Measurements from ENCODE around the gene SHANK1. TPM values are rescaled to one million over a fixed set of nuclear protein-coding genes. Genes with fewer than 3 reads are reported as not detected.
"Not testable (repeated sequence)": the region's sequence is repeated elsewhere in the genome, so short reads cannot be mapped to it uniquely, and the experiment has no call there.

SHANK1 gene
- total RNA-seq, 2 experiments from 2014 or later = not detected

- H3K4me1 Mint-ChIP-seq; H3K4me3 Mint-ChIP-seq; H3K36me3 Mint-ChIP-seq (ENCODE audit: low read depth); DNase-seq; POLR2A ChIA-PET; H3K9me3 Mint-ChIP-seq; H3K27me3 Mint-ChIP-seq; H3K27ac Mint-ChIP-seq: not testable (repeated sequence)
- CTCF ChIA-PET = interaction anchor here (0.7 kb wide), 1 partner anchor 178 kb away, joined by 5 read pairs; no protein-coding TSS in a partner anchor
Observed at GRCh38 chr19:50747141-50747540, 27.5 kb upstream of the SHANK1 start.

GRCh38 chr19:50745221-50745620 lies 25.6 kb upstream of the SHANK1 start:
- Mint-ChIP-seq H3K36me3 (ENCODE audit: low read depth) (no peaks in the 10 kb centered on the region), H3K9me3 (no peaks in the 10 kb centered on the region), H3K27ac (no peak overlapping the region), H3K4me1 (no peaks in the 10 kb centered on the region), H3K27me3 (peaks cover 4% of the 10 kb centered on the region), H3K4me3 (no peak overlapping the region)
- no peak for DNase-seq
- CTCF ChIA-PET = no interaction called here
- POLR2A ChIA-PET = no interaction called here

- ChIA-PET POLR2A (interaction anchor here (0.6 kb wide), 1 partner anchor 11 kb away, joined by 5 read pairs; no protein-coding TSS in a partner anchor), CTCF (no interaction called here)
- Mint-ChIP-seq H3K4me1 (no peaks in the 10 kb centered on the region), H3K27ac (no peak overlapping the region), H3K36me3 (ENCODE audit: low read depth) (no peaks in the 10 kb centered on the region), H3K4me3 (no peak overlapping the region), H3K27me3 (peaks cover 12% of the 10 kb centered on the region), H3K9me3 (no peaks in the 10 kb centered on the region)
- DNase-seq = no peak
Observed at GRCh38 chr19:50743537-50743936, 23.9 kb upstream of the SHANK1 start.

GRCh38 chr19:50741179-50741933 lies 21.8 kb upstream of the SHANK1 start:
- Mint-ChIP-seq H3K9me3 (no peaks in the 10 kb centered on the region), H3K36me3 (ENCODE audit: low read depth) (no peaks in the 10 kb centered on the region), H3K4me1 (no peaks in the 10 kb centered on the region), H3K27me3 (peaks cover 17% of the 10 kb centered on the region), H3K27ac (no peak overlapping the region), H3K4me3 (no peak overlapping the region)
- no peak for DNase-seq
- CTCF ChIA-PET = no interaction called here
- POLR2A ChIA-PET = no interaction called here

GRCh38 chr19:50739914-50740426 lies 20.4 kb upstream of the SHANK1 start:
- H3K4me3 Mint-ChIP-seq = no peak overlapping the region
- POLR2A ChIA-PET = no interaction called here

GRCh38 chr19:50739132-50739913 lies 19.7 kb upstream of the SHANK1 start:
- Mint-ChIP-seq H3K36me3 (ENCODE audit: low read depth) (no peaks in the 10 kb centered on the region), H3K9me3 (no peaks in the 10 kb centered on the region), H3K4me1 (no peaks in the 10 kb centered on the region), H3K4me3 (no peak overlapping the region), H3K27me3 (peaks cover 19% of the 10 kb centered on the region), H3K27ac (no peak overlapping the region)
- POLR2A ChIA-PET = no interaction called here
- DNase-seq = no peak
- CTCF ChIA-PET = no interaction called here

More at GRCh38 chr19:50739914-50740426, 20.4 kb upstream of the SHANK1 start:
- Mint-ChIP-seq H3K4me1 (no peaks in the 10 kb centered on the region), H3K9me3 (no peaks in the 10 kb centered on the region), H3K27ac (no peak overlapping the region), H3K27me3 (peaks cover 19% of the 10 kb centered on the region), H3K36me3 (ENCODE audit: low read depth) (no peaks in the 10 kb centered on the region)
- DNase-seq = no peak
- CTCF ChIA-PET = no interaction called here

GRCh38 chr19:50736338-50736737 lies 16.7 kb upstream of the SHANK1 start:
- ChIA-PET CTCF (no interaction called here), POLR2A (no interaction called here)
- Mint-ChIP-seq H3K4me3 (no peak overlapping the region), H3K9me3 (no peaks in the 10 kb centered on the region), H3K27me3 (peaks cover 19% of the 10 kb centered on the region), H3K4me1 (no peaks in the 10 kb centered on the region), H3K27ac (no peak overlapping the region), H3K36me3 (ENCODE audit: low read depth) (no peaks in the 10 kb centered on the region)
- DNase-seq = no peak

- H3K4me3 Mint-ChIP-seq = no peak overlapping the region
- H3K36me3 Mint-ChIP-seq (ENCODE audit: low read depth) = no peaks in the 10 kb centered on the region
- no peak for DNase-seq
- no peaks in the 10 kb centered on the region for H3K9me3 Mint-ChIP-seq
- H3K4me1 Mint-ChIP-seq = no peaks in the 10 kb centered on the region
- POLR2A ChIA-PET = no interaction called here
- no peak overlapping the region for H3K27ac Mint-ChIP-seq
- H3K27me3 Mint-ChIP-seq = peaks cover 18% of the 10 kb centered on the region
- CTCF ChIA-PET = interaction anchor here (1.2 kb wide), 1 partner anchor 11 kb away, joined by 3 read pairs; no protein-coding TSS in a partner anchor
Observed at GRCh38 chr19:50735869-50736268, 16.3 kb upstream of the SHANK1 start.

GRCh38 chr19:50729894-50730293 lies 10.3 kb upstream of the SHANK1 start:
- H3K36me3 Mint-ChIP-seq (ENCODE audit: low read depth) = no peaks in the 10 kb centered on the region
- H3K27ac Mint-ChIP-seq = no peak overlapping the region
- DNase-seq = no peak
- peaks cover 28% of the 10 kb centered on the region for H3K4me1 Mint-ChIP-seq
- no peaks in the 10 kb centered on the region for H3K9me3 Mint-ChIP-seq
- ChIA-PET CTCF (interaction anchor here (0.5 to 1.8 kb wide), 3 partner anchors 25 to 174 kb away, joined by 3 to 6 read pairs (median 4); no protein-coding TSS in a partner anchor), POLR2A (interaction anchor here (0.6 kb wide), 1 partner anchor 7 kb away, joined by 3 read pairs; no protein-coding TSS in a partner anchor)
- no peak overlapping the region for H3K4me3 Mint-ChIP-seq
- H3K27me3 Mint-ChIP-seq = peaks cover 6% of the 10 kb centered on the region

GRCh38 chr19:50728084-50728737 lies 8.6 kb upstream of the SHANK1 start:
- Mint-ChIP-seq H3K27me3 (peaks cover 16% of the 10 kb centered on the region), H3K4me3 (no peak overlapping the region), H3K27ac (no peak overlapping the region), H3K9me3 (no peaks in the 10 kb centered on the region), H3K4me1 (peaks cover 34% of the 10 kb centered on the region), H3K36me3 (ENCODE audit: low read depth) (no peaks in the 10 kb centered on the region)
- DNase-seq = peak; percentile 79
- ChIA-PET POLR2A (no interaction called here), CTCF (interaction anchor here (1.5 to 1.8 kb wide), 2 partner anchors 172 to 194 kb away, joined by 3 to 6 read pairs; no protein-coding TSS in a partner anchor)

- Mint-ChIP-seq H3K27ac (peak overlapping the region; percentile 91), H3K9me3 (no peaks in the 10 kb centered on the region), H3K36me3 (ENCODE audit: low read depth) (no peaks in the 10 kb centered on the region), H3K4me3 (peak overlapping the region; percentile 77), H3K27me3 (peaks cover 36% of the 10 kb centered on the region), H3K4me1 (peaks cover 34% of the 10 kb centered on the region)
- DNase-seq = no peak
- ChIA-PET CTCF (no interaction called here), POLR2A (no interaction called here)
Observed at GRCh38 chr19:50725911-50726230, 6.3 kb upstream of the SHANK1 start.

GRCh38 chr19:50725218-50725910 lies 5.8 kb upstream of the SHANK1 start:
- H3K4me3 Mint-ChIP-seq = peak overlapping the region; percentile 77
- peaks cover 34% of the 10 kb centered on the region for H3K4me1 Mint-ChIP-seq
- POLR2A ChIA-PET = interaction anchor here (0.5 to 1.0 kb wide), 3 partner anchors 10 to 54 kb away, joined by 3 to 5 read pairs (median 3); no protein-coding TSS in a partner anchor
- peak overlapping the region; percentile 91 for H3K27ac Mint-ChIP-seq
- no peaks in the 10 kb centered on the region for H3K9me3 Mint-ChIP-seq
- DNase-seq = no peak
- H3K36me3 Mint-ChIP-seq (ENCODE audit: low read depth) = no peaks in the 10 kb centered on the region
- CTCF ChIA-PET = interaction anchor here (0.6 to 1.5 kb wide), 9 partner anchors 8 to 361 kb away, joined by 3 to 5 read pairs (median 3); no protein-coding TSS in a partner anchor
- H3K27me3 Mint-ChIP-seq = peaks cover 41% of the 10 kb centered on the region

Measured in activated CD4-positive, alpha-beta T cell treated with anti-CD3 and anti-CD28 coated beads, Interleukin-2, amount 10 ng/mL, durations not matched to agents 7 days and 5 days (primary cell).